Neural cell (in vitro differentiated cells): Measurements from ENCODE around the gene CACNA1H. TPM values are rescaled to one million over a fixed set of nuclear protein-coding genes. Genes with fewer than 3 reads are reported as not detected.

Source experiments
- H2AFZ ChIP-seq: fragments of 200-600, 300-800 bp; sonication (generic), shearing (Covaris generic); 2 replicates; pipeline ENCODE4 v1.6.0; 2014; ENCODE audit warnings: low read depth, mild to moderate bottlenecking, antibody characterized with exemption, low read length, moderate library complexity
- H3F3A ChIP-seq: fragments of 200-600 bp; shearing (Covaris generic); 2 replicates; pipeline ENCODE4 v1.6.1; 2016; ENCODE audit warnings: mild to moderate bottlenecking, moderate library complexity, mixed read lengths, antibody characterized with exemption, low read length; ENCODE audit not compliant: insufficient read depth, poor library complexity, severe bottlenecking
- H3K27ac ChIP-seq: fragments of 200-600, 300-800 bp; sonication (generic), shearing (Covaris generic); 2 replicates; pipeline ENCODE4 v1.5.1; 2014; ENCODE audit warnings: mild to moderate bottlenecking, low read length, moderate library complexity
- H3K27me3 ChIP-seq: fragments of 300-800, 200-600 bp; sonication (generic), shearing (Covaris generic); 2 replicates; pipeline ENCODE4 v1.6.0; 2014; ENCODE audit warnings: mild to moderate bottlenecking, low read depth, low read length, moderate library complexity; ENCODE audit not compliant: insufficient read depth
- H3K36me3 ChIP-seq: fragments of 300-800, 200-600 bp; sonication (generic), shearing (Covaris generic); 2 replicates; pipeline ENCODE4 v1.5.1; 2014; ENCODE audit warnings: mild to moderate bottlenecking, antibody characterized with exemption, low read length, moderate library complexity; ENCODE audit not compliant: insufficient read depth
- H3K4me2 ChIP-seq: fragments of 300-800, 200-600 bp; sonication (generic), shearing (Covaris generic); 2 replicates; pipeline ENCODE4 v1.6.0; 2014; ENCODE audit warnings: mild to moderate bottlenecking, low read length
- H3K4me3 ChIP-seq: fragments of 300-800, 200-600 bp; sonication (generic), shearing (Covaris generic); 2 replicates; pipeline ENCODE4 v1.5.1; 2014; ENCODE audit warnings: mild to moderate bottlenecking, low read length, moderate library complexity
- H3K79me2 ChIP-seq: fragments of 200-600 bp; shearing (Covaris generic); replicated peaks from 2 replicates; pipeline ENCODE4 v1.6.0; 2014; ENCODE audit warnings: mild to moderate bottlenecking, low read length, moderate library complexity; ENCODE audit not compliant: insufficient read depth
- H3K9ac ChIP-seq: fragments of 300-800, 200-600 bp; sonication (generic), shearing (Covaris generic); 2 replicates; pipeline ENCODE4 v1.6.1; 2016; ENCODE audit warnings: mild to moderate bottlenecking, low read length, mixed read lengths
- H3K9me2 ChIP-seq: fragments of 200-600 bp; shearing (Covaris generic); 2 replicates; pipeline ENCODE4 v1.6.1; 2016; ENCODE audit warnings: mild to moderate bottlenecking, low read length, mixed read lengths; ENCODE audit not compliant: insufficient read depth
- H3K9me3 ChIP-seq: fragments of 200-600, 300-800 bp; sonication (generic), shearing (Covaris generic); 2 replicates; pipeline ENCODE4 v1.6.1; 2016; ENCODE audit warnings: mild to moderate bottlenecking, mixed run types, low read length, moderate library complexity, mixed read lengths
- H4K20me1 ChIP-seq: fragments of 200-600 bp; shearing (Covaris generic); 2 replicates; pipeline ENCODE4 v1.6.1; 2016; ENCODE audit warnings: mild to moderate bottlenecking, mixed run types; ENCODE audit not compliant: insufficient read depth
- CTCF ChIP-seq: fragments of 450-650 bp; IDR thresholded peaks from 2 replicates; pipeline ENCODE4 v1.5.1; 2014; ENCODE audit warnings: antibody characterized with exemption, mild to moderate bottlenecking, moderate library complexity; ENCODE audit not compliant: poor library complexity, severe bottlenecking
- EP300 ChIP-seq: fragments of 450-650 bp; conservative IDR thresholded peaks from 2 replicates; pipeline ENCODE4 v1.6.1; 2014; ENCODE audit warnings: antibody characterized with exemption, mild to moderate bottlenecking, moderate library complexity; ENCODE audit not compliant: poor library complexity, severe bottlenecking
- EZH2 ChIP-seq: fragments of 200-600, 300-800 bp; shearing (Covaris generic), sonication (generic); IDR thresholded peaks from 2 replicates; pipeline ENCODE4 v1.6.1; 2014; ENCODE audit warnings: antibody characterized with exemption, low read length, borderline replicate concordance, mild to moderate bottlenecking; ENCODE audit not compliant: insufficient read depth, poor library complexity, severe bottlenecking
- MXI1 ChIP-seq: fragments of 450-650 bp; conservative IDR thresholded peaks from 2 replicates; pipeline ENCODE4 v1.6.1; 2014; ENCODE audit warnings: antibody characterized with exemption, mild to moderate bottlenecking; ENCODE audit not compliant: poor library complexity, severe bottlenecking
- RAD21 ChIP-seq: fragments of 450-650 bp; conservative IDR thresholded peaks from 2 replicates; pipeline ENCODE4 v1.6.1; 2014; ENCODE audit warnings: antibody characterized with exemption, mild to moderate bottlenecking, moderate library complexity
- REST ChIP-seq: IDR thresholded peaks from 2 replicates; pipeline ENCODE4 v1.6.1; 2012; ENCODE audit warnings: borderline replicate concordance
- polyA plus RNA-seq: library from polyadenylated mRNA; depleted of rRNA; stranded (reverse); fragments of >200 nt; gene quantifications from 2 replicates; pipeline ENCODE4 v1.2.3, GENCODE V29; 2014

The CACNA1H gene
- polyA plus RNA-seq, 1 donor from 2014 or later: 27.7 TPM

GRCh38 chr16:1176280-1176897 is 23.5 kb downstream of the CACNA1H start:
- Histone ChIP-seq H3K27me3 (no peaks in the 10 kb centered on the region), H2AFZ (no peak overlapping the region), H3K9me3 (no peaks in the 10 kb centered on the region), H3K79me2 (no peaks in the 10 kb centered on the region), H3F3A (no peaks in the 10 kb centered on the region), H3K4me3 (no peak overlapping the region), H3K4me2 (no peak overlapping the region), H3K36me3 (no peaks in the 10 kb centered on the region), H3K27ac (no peak overlapping the region), H3K9ac (no peak overlapping the region), H4K20me1 (no peaks in the 10 kb centered on the region), H3K9me2 (no peaks in the 10 kb centered on the region)
- TF ChIP-seq RAD21 (no peak), EP300 (no peak)

- Histone ChIP-seq H3K9me3 (no peaks in the 10 kb centered on the region), H3K79me2 (no peaks in the 10 kb centered on the region), H3K4me2 (no peak overlapping the region), H3K9me2 (no peaks in the 10 kb centered on the region), H2AFZ (no peak overlapping the region), H3K27ac (no peak overlapping the region), H3K27me3 (no peaks in the 10 kb centered on the region), H3K36me3 (no peaks in the 10 kb centered on the region), H3K9ac (no peak overlapping the region), H4K20me1 (no peaks in the 10 kb centered on the region), H3K4me3 (no peak overlapping the region), H3F3A (no peaks in the 10 kb centered on the region)
- TF ChIP-seq RAD21 (no peak), CTCF (no peak), REST (no peak), MXI1 (no peak), EZH2 (no peak)
These were observed 24.1 kb downstream of the CACNA1H start for GRCh38 chr16:1177053-1177452.

- H3K27me3 ChIP-seq: no peaks in the 10 kb centered on the region
- no peak for TF ChIP-seq RAD21
- no peak overlapping the region for H3K27ac ChIP-seq
- no peak overlapping the region for H3K4me3 ChIP-seq
- H3K9me3 ChIP-seq: no peaks in the 10 kb centered on the region
- H3F3A ChIP-seq: no peaks in the 10 kb centered on the region
- H4K20me1 ChIP-seq: no peaks in the 10 kb centered on the region
- H3K79me2 ChIP-seq: no peaks in the 10 kb centered on the region
- no peaks in the 10 kb centered on the region for H3K9me2 ChIP-seq
- H2AFZ ChIP-seq: no peak overlapping the region
- no peak overlapping the region for H3K4me2 ChIP-seq
- no peaks in the 10 kb centered on the region for H3K36me3 ChIP-seq
- H3K9ac ChIP-seq: no peak overlapping the region
These were observed 24.8 kb downstream of the CACNA1H start for GRCh38 chr16:1177750-1178149.
